ENCODE data around the gene SLCO1A2. TPM values are rescaled to one million over a fixed set of nuclear protein-coding genes. Genes with fewer than 3 reads are reported as not detected.

The SLCO1A2 gene
- total and polyA plus RNA-seq, 2 of the 8 experiments (the other 6 are each of a cell fraction or from before 2014, with no cell fraction given) = 2.9 to 5.1 TPM

DNA sequence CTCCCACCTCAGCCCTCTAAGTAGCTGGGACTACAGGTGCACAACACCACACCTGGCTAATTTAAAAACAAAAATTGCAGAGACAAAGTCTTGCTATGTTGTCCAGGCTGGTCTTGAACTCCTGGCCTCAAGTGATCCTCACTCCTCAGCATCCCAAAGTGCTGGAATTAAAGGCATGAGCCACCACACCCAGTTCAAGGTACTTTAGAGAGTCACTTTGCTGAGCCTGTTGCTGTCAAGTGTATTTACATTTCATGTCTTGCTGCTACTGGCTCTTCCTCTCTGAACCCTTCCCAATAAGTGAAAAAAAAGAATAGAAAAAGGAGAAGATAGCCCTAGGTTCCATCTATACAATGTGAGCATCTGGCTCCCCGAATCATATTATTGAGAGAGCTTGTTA is 38.4 kb downstream of the SLCO1A2 start:
- FAIRE-seq (no peak), DNase-seq (ENCODE audit: low read depth in 1 of 2, low spot score in 2 of 2) (no peak)
- no peak overlapping the region for H3K14ac ChIP-seq (ENCODE audit: insufficient read length)
- no peaks in the 10 kb centered on the region for H3K23me2 ChIP-seq (ENCODE audit: low read depth, low read length)
- ChIA-PET CTCF (ENCODE audit: partially characterized antibody) (interaction anchor here (0.6 to 1.9 kb wide), 21 partner anchors 9 to 194 kb away, joined by 3 to 14 read pairs (median 4); no protein-coding TSS in a partner anchor), POLR2A (ENCODE audit: partially characterized antibody) (no interaction called here)
- no peaks in the 10 kb centered on the region for H3K36me3 ChIP-seq (ENCODE audit: control insufficient read depth in 2 of 4, insufficient read depth in 4 of 4, low read length in 3 of 4)
- no peak overlapping the region for H3K27ac ChIP-seq (ENCODE audit: low read depth, low read length)
- no peak overlapping the region for H2BK20ac ChIP-seq (ENCODE audit: low read length)
- no peak overlapping the region for H2AFZ ChIP-seq (ENCODE audit: low read length)
- no peak overlapping the region for H3K23ac ChIP-seq (ENCODE audit: insufficient read length)
- H4K5ac ChIP-seq (ENCODE audit: insufficient read length, low read depth, low read length) = no peak overlapping the region
- H2BK120ac ChIP-seq (replicated peaks; ENCODE audit: low read depth, low read length) = no peak overlapping the region
- no peak overlapping the region for H3K4ac ChIP-seq (replicated peaks; ENCODE audit: insufficient read length, low read depth, low read length)
- no peak overlapping the region for H3K56ac ChIP-seq (replicated peaks; ENCODE audit: insufficient read length, low read depth, low read length)
- no peak overlapping the region for H3K4me3 ChIP-seq (ENCODE audit: extremely low read depth in 1 of 4, insufficient read depth in 2 of 4, low read depth in 3 of 4, low read length in 4 of 4)
- no peak overlapping the region for H2AK5ac ChIP-seq (ENCODE audit: low read depth, low read length)
- H3K79me2 ChIP-seq (ENCODE audit: control insufficient read depth in 1 of 2, insufficient read depth in 2 of 2, low read length in 2 of 2) = no peaks in the 10 kb centered on the region
- 100% methylated on average over 1 of the region's 1 CpG; no CpG with 5 or more reads in 1 of the 2 experiments for WGBS, 2 experiments (ENCODE audit: extremely low coverage in 1 of 2, insufficient coverage in 1 of 2, insufficient read length in 1 of 2, insufficient replicate concordance in 2 of 2, low coverage in 1 of 2, low lambda C conversion rate in 2 of 2, missing lambda C conversion rate in 1 of 2)
- H3K4me2 ChIP-seq (ENCODE audit: insufficient read depth in 1 of 2, low read depth in 2 of 2, low read length in 2 of 2) = no peak overlapping the region
- H4K8ac ChIP-seq (ENCODE audit: extremely low read depth, insufficient read depth, low read length) = no peak overlapping the region
- H3K4me1 ChIP-seq (replicated peaks in 1 of 4; ENCODE audit: control insufficient read depth in 3 of 4, insufficient read depth in 4 of 4, low read length in 3 of 4) = no peaks in the 10 kb centered on the region
- H3K9ac ChIP-seq (replicated peaks in 1 of 4; ENCODE audit: extremely low read depth in 1 of 4, low read depth in 3 of 4, low read length in 3 of 4) = no peak overlapping the region
- no peak overlapping the region for H2BK15ac ChIP-seq (ENCODE audit: low read length)
- no peaks in the 10 kb centered on the region for H4K20me1 ChIP-seq (replicated peaks in 1 of 2; ENCODE audit: control insufficient read depth in 1 of 2, insufficient read depth in 2 of 2, low read length in 2 of 2)
- H2BK12ac ChIP-seq (ENCODE audit: low read depth, low read length) = no peak overlapping the region
- no peak overlapping the region for H2BK5ac ChIP-seq (ENCODE audit: low read depth, low read length)
- no peaks in the 10 kb centered on the region for H3K27me3 ChIP-seq (replicated peaks in 1 of 4; ENCODE audit: control insufficient read depth in 3 of 4, extremely low read depth in 1 of 4, insufficient read depth in 3 of 4, low read length in 3 of 4)
- H4K91ac ChIP-seq (replicated peaks; ENCODE audit: insufficient read length, low read length) = no peak overlapping the region
- no peaks in the 10 kb centered on the region for H3K9me3 ChIP-seq (ENCODE audit: insufficient read depth in 2 of 2, low read depth in 1 of 2, low read length in 1 of 2)
- no peak overlapping the region for H3K18ac ChIP-seq (ENCODE audit: extremely low read depth, low read length)
- no peaks in the 10 kb centered on the region for H3K79me1 ChIP-seq (ENCODE audit: low read depth, low read length)
- TF ChIP-seq RFX5 (IDR thresholded peaks at IDR 0.05; ENCODE audit: borderline replicate concordance, low read depth, low read length) = no peak
- TF ChIP-seq, protein P1, sequence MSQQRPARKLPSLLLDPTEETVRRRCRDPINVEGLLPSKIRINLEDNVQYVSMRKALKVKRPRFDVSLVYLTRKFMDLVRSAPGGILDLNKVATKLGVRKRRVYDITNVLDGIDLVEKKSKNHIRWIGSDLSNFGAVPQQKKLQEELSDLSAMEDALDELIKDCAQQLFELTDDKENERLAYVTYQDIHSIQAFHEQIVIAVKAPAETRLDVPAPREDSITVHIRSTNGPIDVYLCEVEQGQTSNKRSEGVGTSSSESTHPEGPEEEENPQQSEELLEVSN (IDR thresholded peaks at IDR 0.05) = no peak
- no peak for TF ChIP-seq SP4 (IDR thresholded peaks at IDR 0.05; ENCODE audit: low read length)
- TF ChIP-seq CEBPB (IDR thresholded peaks at IDR 0.05; ENCODE audit: low read depth, low read length) = no peak
- no peak for TF ChIP-seq RXRA (IDR thresholded peaks at IDR 0.05; ENCODE audit: insufficient read depth, low read depth, low read length)
- TF ChIP-seq EZH2 (IDR thresholded peaks at IDR 0.05; ENCODE audit: low read depth, low read length, severe bottlenecking) = no peak
- TF ChIP-seq, protein P2, sequence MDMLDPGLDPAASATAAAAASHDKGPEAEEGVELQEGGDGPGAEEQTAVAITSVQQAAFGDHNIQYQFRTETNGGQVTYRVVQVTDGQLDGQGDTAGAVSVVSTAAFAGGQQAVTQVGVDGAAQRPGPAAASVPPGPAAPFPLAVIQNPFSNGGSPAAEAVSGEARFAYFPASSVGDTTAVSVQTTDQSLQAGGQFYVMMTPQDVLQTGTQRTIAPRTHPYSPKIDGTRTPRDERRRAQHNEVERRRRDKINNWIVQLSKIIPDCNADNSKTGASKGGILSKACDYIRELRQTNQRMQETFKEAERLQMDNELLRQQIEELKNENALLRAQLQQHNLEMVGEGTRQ (IDR thresholded peaks at IDR 0.05; ENCODE audit: low read length) = no peak

Measured in H1 (cell line).